GM21717 (cell line): ENCODE data around the gene HSD3B7.
"Not testable (repeated sequence)": the region's sequence is repeated elsewhere in the genome, so short reads cannot be mapped to it uniquely, and the experiment has no call there.

ENCODE experiments used
- ATAC-seq: cut with Tn5 transposase; IDR thresholded peaks from one replicate; pipeline ENCODE4 v1.9.1; 2021; ENCODE audit warnings: mild to moderate bottlenecking, moderate library complexity; ENCODE audit not compliant: unreplicated experiment

HSD3B7 gene

DNA sequence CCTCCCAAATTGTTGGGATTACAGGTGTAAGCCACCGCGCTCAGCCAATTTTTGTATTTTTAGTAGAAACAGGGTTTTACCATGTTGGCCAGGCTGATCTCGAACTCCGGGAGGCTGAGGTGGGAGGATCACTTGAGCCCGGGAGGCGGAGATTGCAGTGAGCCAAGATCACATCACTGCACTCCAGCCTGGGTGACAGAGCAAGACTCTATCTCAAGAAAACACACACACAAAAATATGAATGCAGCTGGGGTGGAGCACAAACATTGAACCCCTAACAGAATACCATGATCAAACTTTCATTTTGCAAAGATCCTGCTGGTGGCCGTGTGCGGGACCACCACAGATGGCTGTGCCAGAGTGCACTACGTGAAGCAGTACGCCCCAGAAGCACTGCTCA lies 32.7 kb downstream of the HSD3B7 start:
- not testable (repeated sequence) for ATAC-seq

DNA sequence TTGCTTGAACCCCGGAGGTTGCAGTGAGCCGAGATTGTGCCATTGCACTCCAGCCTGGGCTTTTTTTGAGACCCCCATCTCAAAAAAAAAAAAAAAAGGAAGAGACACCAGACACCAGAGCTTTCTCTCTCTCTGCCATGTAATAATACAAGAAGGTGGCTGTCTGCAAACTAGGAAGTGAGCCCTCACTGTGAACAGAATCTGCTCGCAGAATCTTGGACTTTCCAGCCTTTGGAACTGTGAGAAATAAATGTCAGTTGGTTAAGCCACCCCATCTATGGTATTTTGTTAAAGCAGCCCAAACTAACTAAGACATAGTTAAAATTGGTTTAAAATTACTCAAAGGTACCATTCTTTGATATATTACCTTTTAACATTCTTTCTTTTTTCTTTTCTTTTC lies 35.5 kb downstream of the HSD3B7 start:
- no peak for ATAC-seq

GRCh38 chr16:31022544-31023251 lies 37.7 kb downstream of the HSD3B7 start:
- ATAC-seq: no peak

- ATAC-seq: no peak
Observed at GRCh38 chr16:31023252-31023602, 38.2 kb downstream of the HSD3B7 start.

DNA sequence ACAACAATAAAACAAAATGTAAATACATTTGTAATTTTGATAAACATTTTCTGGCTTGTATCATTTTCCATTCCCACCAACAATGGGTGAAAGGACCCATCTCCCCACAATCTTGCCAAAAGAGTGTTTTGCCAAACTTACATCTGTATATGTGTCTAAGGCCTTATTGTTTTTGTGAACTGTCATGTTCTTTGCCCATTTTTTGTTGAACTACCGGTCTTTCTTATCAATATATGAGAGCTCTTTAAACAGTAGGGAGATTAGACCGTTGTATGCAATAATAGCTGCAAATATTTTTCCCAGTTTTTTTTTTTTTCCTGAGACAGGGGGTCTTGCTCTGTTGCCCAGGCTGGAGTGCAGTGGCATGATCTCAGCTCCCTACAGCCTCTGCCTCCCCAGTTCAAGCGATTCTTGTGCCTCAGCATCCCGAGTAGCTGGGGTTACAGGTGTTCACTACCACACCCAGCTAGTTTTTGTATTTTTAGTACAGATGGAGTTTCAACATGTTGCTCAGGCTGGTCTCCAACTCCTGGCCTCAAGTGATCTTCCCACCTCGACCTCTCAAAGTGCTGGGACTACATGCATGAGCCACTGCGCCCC lies 38.7 kb downstream of the HSD3B7 start:
- no peak for ATAC-seq

GRCh38 chr16:31025339-31025738 lies 40.3 kb downstream of the HSD3B7 start:
- no peak for ATAC-seq

- ATAC-seq: no peak
Observed at GRCh38 chr16:31029272-31029671, 44.3 kb downstream of the HSD3B7 start.

- no peak for ATAC-seq
Observed at GRCh38 chr16:31031276-31031675, 46.3 kb downstream of the HSD3B7 start.

DNA sequence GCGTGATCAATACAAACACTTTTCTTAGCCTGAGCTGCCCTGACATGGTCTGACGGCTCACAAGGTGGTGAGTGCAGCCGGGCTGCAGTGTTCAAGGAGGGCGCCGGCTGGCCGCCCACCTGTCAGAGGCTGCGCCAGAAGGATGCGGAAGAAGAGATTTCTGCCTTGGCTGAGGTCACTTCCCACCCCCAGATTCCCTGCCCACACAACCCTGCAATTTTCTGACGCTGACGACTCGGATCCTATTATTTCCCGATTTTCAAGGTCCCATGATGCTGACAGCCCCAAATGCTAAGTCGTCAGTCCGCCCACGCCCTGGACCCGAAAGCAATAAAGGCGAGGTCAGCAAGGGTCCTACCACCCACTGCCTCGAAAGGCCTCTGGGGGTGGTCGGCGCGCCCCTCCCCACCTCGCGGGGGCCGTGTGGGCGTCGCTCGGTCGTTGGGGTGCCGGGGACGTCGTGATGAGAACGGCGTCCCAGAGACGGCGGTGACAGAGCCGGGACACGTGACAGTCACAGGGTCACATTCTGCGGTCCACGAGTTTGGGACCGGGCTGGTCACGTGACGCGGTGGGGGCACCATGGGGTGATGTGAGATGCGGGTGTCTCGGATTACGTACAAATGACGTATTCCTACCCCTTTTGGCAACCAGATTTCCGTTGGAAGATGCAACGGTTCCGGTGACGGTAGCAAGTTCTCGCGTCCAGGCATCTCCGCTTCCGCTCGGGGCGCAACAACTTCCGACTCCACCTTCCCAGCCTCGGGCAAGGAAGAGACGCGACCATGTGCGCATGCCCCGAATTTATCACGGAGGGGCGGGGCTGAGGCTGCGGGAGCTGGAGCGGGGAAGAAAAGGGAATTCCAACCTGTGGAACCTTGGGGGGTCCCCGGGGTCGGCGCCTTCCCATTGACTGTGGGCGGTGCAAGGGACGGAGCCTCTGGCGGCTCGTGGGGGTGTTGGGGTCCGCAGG lies 48.0 kb downstream of the HSD3B7 start, which contains the start of gene STX4:
STX4 (plus strand) TSS at position 823 of the 973 bp plus-strand sequence. CDS start 248 bp downstream, outside the sequence.
- peak; percentile 69 for ATAC-seq

DNA sequence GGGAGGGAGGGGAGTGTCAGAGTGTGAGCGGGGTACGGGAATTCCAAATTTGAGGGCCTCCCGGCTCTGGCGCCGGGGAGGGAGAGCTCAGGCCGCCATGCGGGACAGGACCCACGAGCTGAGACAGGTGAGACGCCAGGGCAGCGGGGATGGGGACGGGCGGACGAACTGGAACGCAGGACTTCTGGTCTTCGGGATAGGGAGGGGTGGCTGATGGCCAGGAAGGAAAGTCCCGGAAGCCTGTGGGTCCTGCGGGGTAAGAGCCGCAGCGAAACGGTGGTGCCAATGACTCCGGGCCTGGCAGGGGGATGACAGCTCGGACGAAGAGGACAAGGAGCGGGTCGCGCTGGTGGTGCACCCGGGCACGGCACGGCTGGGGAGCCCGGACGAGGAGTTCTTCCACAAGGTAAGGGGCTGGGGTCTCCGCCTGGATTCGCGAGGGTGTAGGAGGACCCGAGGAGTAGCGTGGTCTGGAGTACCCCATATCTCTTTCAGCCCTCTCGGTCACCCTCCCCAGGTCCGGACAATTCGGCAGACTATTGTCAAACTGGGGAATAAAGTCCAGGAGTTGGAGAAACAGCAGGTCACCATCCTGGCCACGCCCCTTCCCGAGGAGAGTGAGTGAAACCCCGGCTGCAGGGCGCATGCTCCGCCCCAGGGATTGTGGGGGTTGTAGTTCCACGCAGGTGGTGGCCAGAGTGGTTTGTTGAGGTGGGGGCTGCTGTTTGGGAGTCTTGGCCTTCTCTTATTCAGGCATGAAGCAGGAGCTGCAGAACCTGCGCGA lies 48.9 kb downstream of the HSD3B7 start:
- peak; percentile 39 for ATAC-seq

DNA sequence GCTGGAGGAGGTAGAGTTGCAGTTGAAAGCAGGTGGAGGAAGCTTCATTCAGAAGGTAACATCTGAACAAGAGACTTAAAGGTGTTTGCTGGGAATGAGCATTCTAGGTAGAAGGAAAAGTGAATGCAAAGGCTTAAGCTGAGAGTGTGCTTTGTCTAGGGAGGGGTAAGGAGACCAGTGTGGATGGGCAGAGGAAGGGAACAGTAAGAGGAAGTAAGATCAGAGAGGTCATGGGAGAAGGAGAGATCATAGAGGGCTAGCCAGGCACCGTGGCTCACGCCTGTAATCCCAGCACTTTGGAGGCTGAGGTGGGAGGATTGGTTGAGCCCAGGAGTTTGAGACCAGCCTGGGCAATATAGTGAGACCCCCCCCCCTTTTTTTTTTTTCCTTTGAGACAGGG lies 51.7 kb downstream of the HSD3B7 start:
- no peak for ATAC-seq
